HTR-8/SVneo (cell line): ENCODE measurements around the gene TMEM88.

ENCODE experiments used
- DNase-seq: peaks from one replicate; pipeline ENCODE4 v3.0.0; 2011; ENCODE audit warnings: low spot score, mixed read lengths; ENCODE audit not compliant: insufficient read length
- FAIRE-seq: peaks from 2 replicates; lab custom pipeline; 2011; peaks lifted over from hg19 to GRCh38; lab: Jason Lieb, UNC

TMEM88 gene

DNA sequence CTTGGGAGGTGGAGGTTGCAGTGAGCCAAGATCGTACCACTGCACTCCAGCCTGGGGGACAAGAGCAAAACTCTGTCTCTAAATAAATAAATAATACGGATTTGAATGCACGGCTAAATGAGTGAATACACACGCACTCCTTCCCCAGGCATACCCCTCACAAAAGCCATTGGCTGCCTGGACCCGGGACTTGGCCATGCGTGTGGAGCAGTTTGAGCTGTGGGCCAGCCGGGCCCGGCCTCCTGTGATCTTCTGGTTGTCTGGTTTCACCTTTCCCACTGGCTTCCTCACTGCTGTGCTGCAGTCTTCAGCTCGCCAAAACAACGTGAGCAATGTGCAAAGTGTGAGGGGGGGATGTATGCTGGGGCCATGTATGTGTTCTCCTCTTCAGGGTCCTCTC is 22.4 kb upstream of the TMEM88 start:
- DNase-seq: no peak
- FAIRE-seq: no peak

DNA sequence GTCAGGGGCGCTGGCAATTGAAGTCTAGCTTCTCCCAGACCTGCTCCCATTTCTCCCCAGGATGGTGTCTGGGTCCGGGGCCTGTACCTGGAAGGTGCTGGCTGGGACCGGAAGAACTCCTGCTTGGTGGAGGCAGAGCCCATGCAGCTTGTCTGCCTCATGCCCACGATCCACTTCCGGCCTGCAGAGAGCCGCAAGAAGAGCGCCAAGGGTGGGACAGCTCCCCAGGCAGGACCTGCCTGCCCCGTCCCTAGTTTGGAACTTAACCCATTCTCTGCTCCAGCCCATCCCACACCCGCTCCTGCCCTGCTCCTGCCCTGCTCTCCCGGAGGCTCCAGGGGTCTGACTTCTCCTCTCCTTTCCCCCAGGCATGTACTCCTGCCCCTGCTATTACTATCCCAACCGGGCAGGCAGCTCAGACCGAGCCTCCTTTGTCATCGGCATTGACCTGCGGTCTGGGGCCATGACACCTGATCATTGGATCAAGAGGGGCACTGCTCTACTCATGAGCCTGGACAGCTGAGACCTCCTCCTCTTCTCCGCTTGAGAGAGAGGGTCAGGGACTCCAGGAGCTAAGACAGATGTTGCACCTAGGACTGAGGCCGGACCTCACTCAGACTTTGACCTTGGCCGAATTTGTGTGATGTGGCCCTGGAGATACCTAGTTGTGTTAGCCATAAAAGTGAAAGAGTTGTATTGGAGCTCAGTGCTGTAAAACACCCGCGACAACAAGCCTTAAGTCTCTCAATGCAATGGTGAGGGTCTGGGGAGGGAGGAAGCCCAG is 21.7 kb upstream of the TMEM88 start:
- FAIRE-seq: no peak
- DNase-seq: no peak

DNA sequence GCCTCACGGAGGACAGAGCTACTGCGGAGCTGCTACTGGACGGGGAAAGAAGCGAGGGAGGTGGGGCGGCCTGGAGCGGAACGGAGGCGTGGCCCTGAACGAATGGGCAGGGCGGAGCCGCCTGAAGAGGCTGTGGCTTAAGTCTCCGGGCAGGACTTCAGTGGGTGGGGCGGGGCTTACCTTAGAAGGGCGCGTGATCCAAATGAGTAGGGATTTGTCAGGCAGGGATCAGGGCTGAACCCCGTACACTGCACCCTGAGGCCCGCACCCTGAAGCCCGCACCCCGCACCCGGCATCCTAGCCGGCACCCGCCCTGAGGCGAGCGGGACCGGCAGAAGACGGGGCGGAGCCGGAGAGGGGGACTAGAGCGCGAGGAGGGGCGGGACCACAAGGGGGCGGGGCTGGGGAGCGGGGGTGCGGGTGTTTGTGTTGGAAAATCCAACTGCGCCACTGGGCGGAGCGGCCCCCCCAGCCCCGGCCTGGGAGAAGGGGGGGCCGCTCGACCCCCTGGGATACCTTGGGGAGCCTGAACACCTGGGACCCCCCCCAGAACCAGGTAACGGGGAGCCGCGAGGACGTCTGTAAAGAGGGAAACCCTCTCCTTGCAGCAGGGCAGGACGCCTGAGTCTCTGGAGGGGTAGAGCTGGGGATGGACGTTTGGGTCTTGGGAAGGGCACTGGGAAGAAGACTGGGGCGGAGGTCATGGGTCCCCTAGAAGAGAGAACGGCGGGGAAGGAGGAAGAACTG is 20.9 kb upstream of the TMEM88 start, which contains the start of gene KDM6B:
Gene KDM6B (plus strand): TSS at position 423 of the 747 bp plus-strand sequence. CDS start 11,338 bp downstream, outside the sequence.
- DNase-seq (peak; percentile 93), FAIRE-seq (peak; percentile 96)

DNA sequence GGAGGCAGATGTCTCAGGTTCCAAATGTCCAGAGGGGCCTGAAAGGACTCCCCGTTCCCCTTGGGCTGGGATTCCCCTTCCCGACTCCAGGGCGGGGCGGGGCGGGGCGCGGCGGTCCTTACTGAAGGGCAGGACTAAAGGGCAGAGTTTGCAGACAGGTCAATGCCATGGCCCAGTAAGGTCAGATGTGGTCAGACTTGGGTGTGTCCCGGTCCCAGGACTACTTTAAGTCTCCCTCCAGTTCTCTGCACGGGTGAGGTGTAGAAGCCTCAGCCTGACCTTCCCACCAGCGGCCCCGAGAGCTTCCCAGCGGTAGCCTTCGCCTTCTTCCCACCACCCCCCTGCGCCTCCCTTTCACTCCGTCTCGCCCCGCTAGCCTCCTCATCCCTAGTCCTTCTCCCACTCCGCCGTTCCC is 20.3 kb upstream of the TMEM88 start:
- FAIRE-seq (no peak), DNase-seq (no peak)

- FAIRE-seq: peak; percentile 99
- peak; percentile 98 for DNase-seq
These were observed 19.7 kb upstream of the TMEM88 start for GRCh38 chr17:7834957-7835813.

GRCh38 chr17:7835814-7836595 is 18.9 kb upstream of the TMEM88 start:
- FAIRE-seq: no peak
- DNase-seq: no peak

DNA sequence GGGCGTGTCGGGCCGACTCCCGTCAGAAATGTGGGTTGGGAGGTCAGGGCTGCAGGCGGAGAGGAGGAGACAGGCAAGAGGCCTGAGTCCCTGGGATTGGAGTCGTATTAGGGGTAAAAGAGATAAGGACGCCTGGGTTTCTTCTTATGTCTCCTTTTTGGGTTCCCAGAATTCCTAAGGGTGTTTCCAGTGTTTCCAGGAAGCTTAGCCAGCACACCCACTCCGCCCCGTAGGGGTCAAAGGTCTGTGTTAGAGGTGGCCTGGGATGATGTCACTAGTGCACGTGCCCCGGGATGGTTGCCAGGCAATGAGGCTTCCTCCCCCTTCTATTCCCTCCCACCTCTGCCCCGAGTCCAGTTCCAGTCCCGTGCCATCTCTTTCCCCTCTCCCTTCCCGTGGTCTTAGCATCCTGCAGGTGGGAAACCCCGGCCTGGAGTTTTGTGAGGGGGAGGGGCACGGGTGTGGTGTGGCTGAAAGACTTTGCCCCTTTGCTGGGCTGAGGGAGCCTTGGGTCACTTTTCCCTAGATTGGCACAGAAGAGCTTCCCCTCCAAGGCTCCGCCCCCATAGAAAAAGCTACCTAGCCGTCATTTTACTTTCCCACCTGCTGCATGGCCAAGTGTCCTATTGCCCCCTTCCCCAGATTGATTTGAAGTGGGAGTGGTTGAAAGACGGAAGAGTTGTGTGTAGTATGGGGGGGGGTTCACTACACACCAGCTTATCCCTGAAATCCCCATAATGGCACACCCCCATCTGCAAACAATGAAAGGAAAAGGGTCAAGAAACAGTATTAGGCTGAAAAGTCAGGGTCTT is 18.1 kb upstream of the TMEM88 start:
- peak; percentile 87 for DNase-seq
- peak; percentile 92 for FAIRE-seq

- FAIRE-seq: no peak
These were observed 17.3 kb upstream of the TMEM88 start for GRCh38 chr17:7837408-7838088.

DNA sequence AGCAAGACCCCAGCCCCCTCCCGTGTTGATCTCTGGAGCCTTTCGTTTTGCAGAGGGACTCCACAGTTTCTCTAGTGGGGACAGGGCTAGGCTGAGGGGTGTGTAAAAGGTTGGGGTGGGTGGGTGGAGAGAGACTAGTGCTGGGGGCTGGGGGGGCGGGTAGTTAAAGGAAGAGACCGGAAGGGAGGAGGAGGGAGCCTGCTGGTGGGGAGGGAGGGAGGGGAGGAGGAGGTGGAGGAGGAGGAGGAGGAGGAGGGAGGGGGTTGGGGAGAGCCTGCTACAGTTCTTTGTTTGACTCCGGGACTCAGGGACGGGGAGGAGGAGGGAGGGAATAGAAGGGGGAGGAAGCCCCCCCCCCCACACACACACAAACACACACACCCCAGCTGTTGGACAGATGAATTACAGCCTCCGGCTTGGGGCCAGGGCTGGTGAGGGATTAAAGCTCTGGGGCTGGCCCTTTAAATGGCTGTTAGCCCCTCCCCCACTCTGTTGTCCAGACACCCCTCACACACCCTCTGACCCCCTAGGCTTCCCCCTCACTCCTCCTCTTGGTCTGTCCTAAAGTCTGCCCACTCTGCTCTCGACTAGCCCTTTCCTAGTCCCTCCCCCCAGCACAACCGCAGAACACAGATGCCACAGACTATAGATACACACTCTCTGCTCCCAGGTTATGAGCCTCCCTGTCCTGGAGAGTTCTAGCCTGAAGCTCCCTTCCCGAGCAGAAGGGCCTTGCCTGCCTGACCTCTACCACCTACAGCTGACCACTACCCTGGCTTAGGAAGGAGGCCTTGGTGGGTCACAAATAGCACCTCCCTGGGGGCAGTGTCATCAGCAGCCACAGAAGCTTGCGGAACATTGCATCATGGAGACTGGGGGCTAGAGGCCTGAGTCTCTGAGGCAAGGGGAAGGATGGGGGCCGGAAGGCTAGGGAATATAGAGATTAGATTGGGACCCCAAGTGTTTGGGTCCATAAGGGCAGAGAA is 16.5 kb upstream of the TMEM88 start:
- FAIRE-seq (no peak), DNase-seq (no peak)

More at GRCh38 chr17:7837408-7838088, 17.3 kb upstream of the TMEM88 start:
- no peak for DNase-seq

- no peak for DNase-seq
- FAIRE-seq: no peak
These were observed 15.5 kb upstream of the TMEM88 start for GRCh38 chr17:7839190-7839875.

DNA sequence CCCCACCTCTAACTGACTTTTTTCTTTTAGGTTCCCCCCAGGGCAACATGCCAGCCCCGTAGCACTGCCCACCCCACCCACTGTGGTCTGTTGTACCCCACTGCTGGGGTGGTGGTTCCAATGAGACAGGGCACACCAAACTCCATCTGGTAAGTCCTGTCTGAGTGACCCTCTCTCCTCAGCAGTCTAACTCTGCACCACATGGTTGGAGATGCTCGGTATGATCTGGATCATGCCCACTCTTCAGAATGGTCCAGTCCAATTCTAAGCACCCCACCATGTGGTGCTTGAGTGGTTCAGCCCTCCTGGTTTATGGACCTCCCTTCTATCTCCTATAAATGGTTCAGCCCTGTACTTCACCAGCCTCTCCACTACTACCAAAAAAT is 15.0 kb upstream of the TMEM88 start:
- no peak for DNase-seq
- FAIRE-seq: no peak

DNA sequence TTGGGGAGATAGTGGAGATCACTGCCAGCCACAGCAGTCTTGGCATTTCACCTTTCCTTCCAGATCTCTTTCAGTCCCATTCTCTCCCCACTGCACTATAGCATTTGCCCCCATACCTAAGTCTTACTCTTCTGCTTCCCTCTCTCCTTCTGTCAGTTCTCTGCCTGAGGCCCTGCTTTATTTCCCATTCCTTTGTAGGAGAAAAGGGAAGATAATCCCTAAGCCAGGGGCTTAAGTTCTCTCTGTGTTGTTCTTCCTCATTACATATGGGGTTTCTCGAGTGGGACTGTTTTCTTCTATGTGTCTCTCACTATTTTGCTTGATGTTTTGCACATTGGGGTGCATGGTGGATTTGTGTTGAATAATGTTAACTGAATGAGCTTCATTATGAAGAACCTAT is 14.4 kb upstream of the TMEM88 start:
- FAIRE-seq: no peak
- DNase-seq: no peak

DNA sequence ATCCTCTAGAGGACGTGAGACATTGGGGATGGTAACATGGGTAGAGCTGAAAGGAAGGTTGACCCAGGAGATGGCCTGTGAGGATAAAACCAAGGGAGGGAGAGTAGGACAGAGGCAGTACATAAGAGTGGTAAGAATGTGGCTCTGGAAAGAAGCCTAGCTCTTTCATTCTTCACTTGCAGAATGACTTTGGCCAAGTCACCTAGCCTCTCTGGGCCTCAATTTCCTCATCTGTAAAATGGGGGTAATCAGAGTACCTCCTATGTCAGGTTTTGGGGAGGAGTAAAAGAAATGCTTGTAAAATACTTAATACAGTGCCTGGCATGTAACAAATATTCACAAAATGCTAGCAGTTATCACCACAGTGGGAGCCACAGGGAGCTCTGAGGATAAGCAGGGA is 14.0 kb upstream of the TMEM88 start:
- FAIRE-seq (no peak), DNase-seq (no peak)

GRCh38 chr17:7841396-7841914 is 13.4 kb upstream of the TMEM88 start:
- DNase-seq (peak; percentile 74), FAIRE-seq (peak; percentile 92)

DNA sequence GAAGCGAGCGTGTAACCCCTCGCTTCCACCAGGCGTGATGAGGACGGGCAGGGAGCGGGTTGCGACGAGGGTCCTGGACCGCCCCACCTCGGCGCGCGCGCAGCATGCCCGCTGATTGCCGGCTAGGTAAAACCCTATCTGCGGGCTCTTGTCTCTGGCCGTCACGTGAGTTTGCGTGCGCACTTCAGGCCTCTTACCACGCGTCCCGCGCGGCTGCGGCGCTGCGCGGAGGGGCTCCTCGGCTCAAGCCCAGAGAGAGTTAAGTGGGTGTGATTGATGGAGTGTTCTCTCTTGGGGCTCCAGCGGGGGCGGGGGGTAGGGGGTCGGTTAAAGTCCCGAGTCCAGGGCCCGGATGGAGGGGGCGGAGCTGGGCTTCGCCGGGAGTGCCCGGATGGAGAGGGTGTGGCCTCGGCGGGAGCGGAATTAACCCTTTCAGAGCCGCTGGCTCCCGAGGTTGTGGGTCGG is 12.9 kb upstream of the TMEM88 start:
- DNase-seq (peak; percentile 79), FAIRE-seq (peak; percentile 86)
